Astrocyte (in vitro differentiated cells and primary cell): ENCODE results near the gene OBSL1. TPM values are rescaled to one million over a fixed set of nuclear protein-coding genes. Genes with fewer than 3 reads are reported as not detected.

Experiments used
- DNase-seq: peaks from one replicate; pipeline ENCODE4 v3.0.0-alpha.2; 2010; ENCODE audit warnings: low read depth
- FAIRE-seq: peaks from 2 replicates; lab custom pipeline; 2011; peaks lifted over from hg19 to GRCh38; lab: Jason Lieb, UNC
- H2AFZ ChIP-seq: 2 replicates; pipeline ENCODE4 v1.6.0; 2012; ENCODE audit warnings: low read depth, low read length, inconsistent platforms
- H3K27ac ChIP-seq: 2 replicates; pipeline ENCODE4 v1.5.1; 2011; ENCODE audit warnings: low read depth, low read length, inconsistent platforms
- H3K27me3 ChIP-seq: 2 replicates; pipeline ENCODE4 v1.6.0; 2011; ENCODE audit warnings: low read length, inconsistent platforms; ENCODE audit not compliant: insufficient read depth
- H3K36me3 ChIP-seq: 2 replicates; pipeline ENCODE4 v1.5.1; 2011; ENCODE audit warnings: low read length, inconsistent platforms; ENCODE audit not compliant: insufficient read depth
- H3K4me1 ChIP-seq: 2 replicates; pipeline ENCODE4 v1.5.1; 2011; ENCODE audit warnings: low read length, inconsistent platforms; ENCODE audit not compliant: insufficient read depth
- H3K4me2 ChIP-seq: 2 replicates; pipeline ENCODE4 v1.6.0; 2012; ENCODE audit warnings: low read length, inconsistent platforms
- H3K4me3 ChIP-seq: 2 replicates; pipeline ENCODE4 v1.5.1; 2011; ENCODE audit warnings: low read depth, mild to moderate bottlenecking, low read length, inconsistent platforms; ENCODE audit not compliant: insufficient read depth
- H3K79me2 ChIP-seq: 2 replicates; pipeline ENCODE4 v1.6.0; 2012; ENCODE audit warnings: mild to moderate bottlenecking, low read length, inconsistent platforms; ENCODE audit not compliant: insufficient read depth
- H3K9ac ChIP-seq: 2 replicates; pipeline ENCODE4 v1.6.0; 2012; ENCODE audit warnings: mild to moderate bottlenecking, low read length, inconsistent platforms
- H3K9me3 ChIP-seq: 2 replicates; pipeline ENCODE4 v1.5.1; 2012; ENCODE audit warnings: low read depth, mild to moderate bottlenecking, low read length, inconsistent platforms; ENCODE audit not compliant: insufficient read depth
- H4K20me1 ChIP-seq: 2 replicates; pipeline ENCODE4 v1.6.0; 2012; ENCODE audit warnings: low read length, inconsistent platforms; ENCODE audit not compliant: insufficient read depth
- H3K27ac Mint-ChIP-seq: one replicate; pipeline ENCODE4 v1.8.0; 2021; ENCODE audit warnings: mild to moderate bottlenecking, mixed read lengths; ENCODE audit not compliant: unreplicated experiment
- H3K27me3 Mint-ChIP-seq: one replicate; pipeline ENCODE4 v1.8.0; 2021; ENCODE audit warnings: low read depth, mixed read lengths; ENCODE audit not compliant: unreplicated experiment
- H3K36me3 Mint-ChIP-seq: one replicate; pipeline ENCODE4 v1.8.0; 2021; ENCODE audit warnings: low read depth, mixed read lengths; ENCODE audit not compliant: unreplicated experiment
- H3K4me1 Mint-ChIP-seq: one replicate; pipeline ENCODE4 v1.8.0; 2021; ENCODE audit warnings: low read depth, mixed read lengths; ENCODE audit not compliant: unreplicated experiment
- H3K4me3 Mint-ChIP-seq: one replicate; pipeline ENCODE4 v1.8.0; 2021; ENCODE audit warnings: mild to moderate bottlenecking, moderate library complexity, mixed read lengths; ENCODE audit not compliant: unreplicated experiment
- H3K9me3 Mint-ChIP-seq: one replicate; pipeline ENCODE4 v1.8.0; 2021; ENCODE audit warnings: mild to moderate bottlenecking, mixed read lengths; ENCODE audit not compliant: unreplicated experiment
- CTCF ChIP-seq: IDR thresholded peaks from 2 replicates; pipeline ENCODE4 v1.5.1; 2011; ENCODE audit warnings: low read depth, mild to moderate bottlenecking, inconsistent platforms, low read length, moderate library complexity; ENCODE audit not compliant: insufficient read depth
- EZH2 ChIP-seq: IDR thresholded peaks from 2 replicates; pipeline ENCODE4 v1.6.1; 2012; ENCODE audit warnings: mild to moderate bottlenecking, low read length, inconsistent platforms; ENCODE audit not compliant: insufficient read depth
- total RNA-seq: library from RNA; stranded (reverse); gene quantifications from 2 replicates; pipeline ENCODE4 v1.2.1, GENCODE V29; 2021

Gene OBSL1
- total RNA-seq, 1 donor from 2014 or later: 77.5 TPM

DNA sequence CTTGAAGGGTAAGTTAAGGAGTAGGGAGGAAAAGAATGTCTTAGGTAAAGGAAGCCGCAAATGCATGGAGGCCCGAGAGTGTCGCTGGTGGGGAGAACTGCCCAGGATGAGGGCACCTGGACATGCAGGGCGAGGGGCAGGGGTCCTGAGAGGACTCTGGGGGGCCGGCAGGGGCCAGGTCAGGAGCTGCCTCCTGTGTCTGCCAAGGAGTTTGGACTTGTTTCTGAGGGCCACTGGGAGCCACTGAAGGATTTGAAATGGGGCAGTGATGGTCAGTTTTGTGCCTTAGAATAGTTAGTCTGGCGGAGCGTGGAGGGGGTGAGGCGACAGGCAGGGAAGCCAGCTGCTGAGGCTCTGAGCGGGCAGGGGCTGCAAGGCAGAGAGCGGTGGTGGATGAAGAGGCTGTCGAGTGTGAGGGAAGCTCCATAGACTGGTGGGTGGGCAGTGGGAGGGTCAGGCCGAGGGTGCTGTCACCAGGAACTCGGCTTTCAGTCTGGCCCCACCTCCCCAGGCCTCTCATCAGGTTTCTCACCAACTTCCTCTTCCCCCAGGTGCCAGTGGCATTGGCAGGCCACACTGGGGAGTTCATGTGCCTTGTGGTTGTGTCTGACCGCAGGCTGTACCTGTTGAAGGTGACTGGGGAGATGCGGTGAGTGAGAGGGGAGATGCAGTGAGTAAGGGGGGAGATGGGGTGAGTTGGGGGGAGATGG is 41.4 kb upstream of the OBSL1 start:
- Histone ChIP-seq H3K4me3 (no peak overlapping the region), H3K4me1 (no peaks in the 10 kb centered on the region), H3K79me2 (no peaks in the 10 kb centered on the region), H3K4me2 (no peak overlapping the region), H3K9ac (no peak overlapping the region), H3K27ac (no peak overlapping the region), H3K27me3 (no peaks in the 10 kb centered on the region), H2AFZ (no peak overlapping the region), H3K36me3 (peaks cover 8% of the 10 kb centered on the region), H3K9me3 (no peaks in the 10 kb centered on the region), H4K20me1 (no peaks in the 10 kb centered on the region)
- Mint-ChIP-seq H3K27me3 (no peaks in the 10 kb centered on the region), H3K27ac (no peak overlapping the region), H3K9me3 (peaks cover 3% of the 10 kb centered on the region), H3K4me3 (no peak overlapping the region), H3K36me3 (peaks cover 27% of the 10 kb centered on the region), H3K4me1 (no peaks in the 10 kb centered on the region)
- DNase-seq (no peak), FAIRE-seq (no peak)
- no peak for TF ChIP-seq CTCF
- no peak for TF ChIP-seq EZH2

DNA sequence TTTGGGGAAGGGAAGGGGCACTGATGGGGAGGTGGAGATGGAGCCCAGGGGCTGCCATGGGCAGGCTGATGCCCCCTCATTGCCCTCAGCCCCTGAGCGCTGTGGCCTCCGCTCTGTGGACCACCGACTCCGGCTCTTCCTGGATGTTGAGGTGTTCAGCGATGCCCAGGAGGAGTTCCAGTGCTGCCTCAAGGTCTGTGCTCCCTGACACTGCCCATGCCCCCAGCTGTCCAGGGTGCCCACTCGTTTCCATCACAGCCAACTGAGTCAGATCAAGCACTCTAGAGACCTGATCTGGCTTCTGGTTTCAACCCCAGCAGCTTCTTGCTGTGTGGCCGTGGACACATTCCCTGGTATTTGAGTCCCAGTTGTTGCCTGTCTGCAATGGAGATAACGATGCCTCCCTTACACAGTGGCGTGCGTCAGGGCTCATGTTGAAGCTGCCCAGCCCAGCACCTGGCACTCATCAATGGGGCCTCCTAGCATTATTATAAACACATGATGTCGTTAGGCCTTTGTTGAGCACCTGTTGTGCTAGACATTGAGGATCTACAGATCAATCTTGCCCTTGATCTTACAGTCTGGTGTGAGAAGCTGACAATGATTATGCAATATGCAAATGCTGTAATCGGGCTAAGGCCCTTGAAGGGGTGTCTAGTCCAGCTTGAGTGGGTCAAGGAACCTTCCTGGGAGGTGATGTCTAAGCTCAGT is 40.7 kb upstream of the OBSL1 start:
- FAIRE-seq (no peak), DNase-seq (no peak)
- Mint-ChIP-seq H3K4me1 (no peaks in the 10 kb centered on the region), H3K36me3 (peaks cover 29% of the 10 kb centered on the region), H3K9me3 (peaks cover 3% of the 10 kb centered on the region), H3K27me3 (no peaks in the 10 kb centered on the region), H3K4me3 (no peak overlapping the region), H3K27ac (no peak overlapping the region)
- Histone ChIP-seq H3K4me1 (no peaks in the 10 kb centered on the region), H3K27ac (no peak overlapping the region), H3K27me3 (no peaks in the 10 kb centered on the region), H3K4me2 (no peak overlapping the region), H3K36me3 (peaks cover 8% of the 10 kb centered on the region), H3K9me3 (no peaks in the 10 kb centered on the region), H4K20me1 (no peaks in the 10 kb centered on the region), H3K4me3 (no peak overlapping the region), H3K79me2 (no peaks in the 10 kb centered on the region), H2AFZ (no peak overlapping the region), H3K9ac (no peak overlapping the region)
- TF ChIP-seq CTCF (no peak), EZH2 (no peak)

DNA sequence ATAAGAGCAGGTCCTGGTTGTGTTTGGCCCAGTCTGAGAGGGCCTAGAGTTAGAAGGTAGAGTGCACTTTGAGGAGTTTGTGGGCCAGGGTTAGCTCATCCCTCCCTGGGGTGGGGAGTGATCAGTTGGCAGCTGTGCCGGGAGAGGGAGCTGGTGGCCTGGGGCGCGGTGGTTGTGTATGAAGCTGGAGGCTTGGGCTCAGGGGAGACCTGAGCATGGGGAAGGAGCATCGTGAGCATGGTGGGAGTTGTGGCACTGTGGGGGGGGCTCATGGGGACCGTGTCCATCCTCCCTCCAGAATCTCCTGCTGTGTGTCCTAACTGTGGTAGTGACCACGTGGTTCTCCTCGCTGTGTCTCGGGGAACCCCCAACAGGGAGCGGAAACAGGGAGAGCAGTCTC is 40.0 kb upstream of the OBSL1 start:
- FAIRE-seq (no peak), DNase-seq (no peak)
- H3K79me2 ChIP-seq: no peaks in the 10 kb centered on the region
- H3K4me3 ChIP-seq: no peak overlapping the region
- H3K36me3 ChIP-seq: peaks cover 8% of the 10 kb centered on the region
- H3K27ac ChIP-seq: no peak overlapping the region
- H2AFZ ChIP-seq: no peak overlapping the region
- Mint-ChIP-seq H3K27ac (no peak overlapping the region), H3K36me3 (peaks cover 29% of the 10 kb centered on the region), H3K9me3 (peaks cover 3% of the 10 kb centered on the region), H3K27me3 (no peaks in the 10 kb centered on the region), H3K4me3 (no peak overlapping the region), H3K4me1 (no peaks in the 10 kb centered on the region)
- no peaks in the 10 kb centered on the region for H4K20me1 ChIP-seq
- no peaks in the 10 kb centered on the region for H3K9me3 ChIP-seq
- no peak overlapping the region for H3K4me2 ChIP-seq
- no peaks in the 10 kb centered on the region for H3K4me1 ChIP-seq
- H3K9ac ChIP-seq: no peak overlapping the region
- TF ChIP-seq CTCF (no peak), EZH2 (no peak)
- no peaks in the 10 kb centered on the region for H3K27me3 ChIP-seq
